ENCODE measurements around the gene PCDHGC4. TPM values are rescaled to one million over a fixed set of nuclear protein-coding genes. Genes with fewer than 3 reads are reported as not detected.

PCDHGC4 gene
- total and polyA plus RNA-seq, 2 donors (not counting 3 experiments of a cell fraction or from before 2014, with no cell fraction given): 0.25 to 2.1 TPM

DNA sequence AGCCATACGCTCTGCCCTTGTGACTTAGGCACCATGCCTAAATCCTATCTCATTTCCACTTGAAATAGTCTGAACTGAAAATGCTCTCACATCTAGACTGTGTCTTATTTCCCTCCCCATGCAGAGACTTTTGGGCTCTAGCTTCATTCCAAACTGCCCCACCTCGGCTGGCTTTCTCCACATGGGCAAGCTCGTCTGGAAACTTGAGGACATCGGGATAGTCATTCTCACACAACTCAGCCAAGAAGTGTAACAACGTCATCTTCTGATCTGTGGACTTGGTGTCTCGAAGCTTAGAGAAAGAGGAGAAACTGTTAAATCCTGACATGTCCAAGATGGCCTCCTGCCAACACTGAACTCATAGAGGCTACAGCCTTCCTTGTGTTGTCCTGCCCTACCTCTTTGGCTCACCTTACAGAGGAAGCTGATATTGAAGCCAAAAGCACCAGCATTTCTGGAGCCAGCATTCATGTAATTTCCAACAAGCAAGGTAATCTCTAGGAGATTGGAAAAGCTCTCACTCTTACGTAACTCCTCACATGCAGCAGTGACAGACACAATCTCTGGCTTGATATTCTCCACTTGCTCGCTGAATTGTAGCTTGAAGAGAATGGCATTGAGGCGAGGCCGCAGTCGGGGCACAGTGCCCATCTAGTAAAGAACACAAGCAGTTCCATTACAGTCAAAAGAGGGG lies 43.6 kb downstream of the PCDHGC4 start:
- intact Hi-C loops (cut with micrococcal nuclease) (no loop called here), dilution Hi-C loops (cut with MboI; ENCODE audit: extremely low pct_ligation_motif_present, low sequenced_read_pairs) (no loop called here)
- Histone ChIP-seq H3K9ac (replicated peaks; ENCODE audit: extremely low read depth, insufficient read depth, low read length) (no peak overlapping the region), H3K27me3 (ENCODE audit: control insufficient read depth in 2 of 2, insufficient read depth in 2 of 2, low read length in 2 of 2) (no peaks in the 10 kb centered on the region), H3K9me3 (replicated peaks; ENCODE audit: control insufficient read depth, insufficient read depth, low read length) (no peaks in the 10 kb centered on the region), H3K9me1 (replicated peaks; ENCODE audit: control insufficient read depth, extremely low read depth, insufficient read depth, low read length) (no peaks in the 10 kb centered on the region), H2AFZ (ENCODE audit: low read depth, low read length) (no peak overlapping the region), H3K4me3 (replicated peaks in 1 of 3; ENCODE audit: insufficient read depth in 1 of 3, low read depth in 1 of 3, low read length in 3 of 3) (no peak overlapping the region), H4K20me1 (replicated peaks; ENCODE audit: control insufficient read depth, extremely low read depth, insufficient read depth, low read length) (no peaks in the 10 kb centered on the region), H3K36me3 (ENCODE audit: control insufficient read depth in 2 of 2, extremely low read depth in 1 of 2, insufficient read depth in 2 of 2, low read length in 2 of 2) (peaks cover 8 to 16% of the 10 kb centered on the region in 2 experiments), H3K4me1 (ENCODE audit: control insufficient read depth, extremely low read depth, insufficient read depth, low read length) (peaks cover 10% of the 10 kb centered on the region), H3K4me2 (ENCODE audit: insufficient read depth, low read length) (no peak overlapping the region), H3K27ac (ENCODE audit: insufficient read depth, low read depth, low read length) (no peak overlapping the region), H3K79me2 (ENCODE audit: control insufficient read depth, insufficient read depth, low read length) (no peaks in the 10 kb centered on the region)
- DNase-seq (ENCODE audit: low read depth, low spot score) (no peak), FAIRE-seq (no peak)
- CTCF ChIA-PET: interaction anchor here (0.7 to 10.9 kb wide), 6 partner anchors 15 to 111 kb away, joined by 3 to 308 read pairs (median 7); partner anchors contain the start of genes PCDHGA11, PCDHGA12, PCDHGB7 and PCDHGC3
- TF ChIP-seq GATA2 (IDR thresholded peaks at IDR 0.05; ENCODE audit: insufficient read depth, insufficient read length, low read depth, low read length): no peak
- no peak for TF ChIP-seq EZH2 (IDR thresholded peaks at IDR 0.05; ENCODE audit: borderline replicate concordance, low read depth, low read length, severe bottlenecking)
- TF ChIP-seq, protein P1, sequence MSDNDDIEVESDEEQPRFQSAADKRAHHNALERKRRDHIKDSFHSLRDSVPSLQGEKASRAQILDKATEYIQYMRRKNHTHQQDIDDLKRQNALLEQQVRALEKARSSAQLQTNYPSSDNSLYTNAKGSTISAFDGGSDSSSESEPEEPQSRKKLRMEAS (IDR thresholded peaks at IDR 0.05; ENCODE audit: insufficient read depth, insufficient read length): no peak
- TF ChIP-seq JUN (IDR thresholded peaks at IDR 0.05; ENCODE audit: borderline replicate concordance, insufficient read depth, insufficient read length, low read depth): no peak
- POLR2A ChIA-PET: no interaction called here
- BruUV-seq (replicated peaks): TSS peak; percentile 70

DNA sequence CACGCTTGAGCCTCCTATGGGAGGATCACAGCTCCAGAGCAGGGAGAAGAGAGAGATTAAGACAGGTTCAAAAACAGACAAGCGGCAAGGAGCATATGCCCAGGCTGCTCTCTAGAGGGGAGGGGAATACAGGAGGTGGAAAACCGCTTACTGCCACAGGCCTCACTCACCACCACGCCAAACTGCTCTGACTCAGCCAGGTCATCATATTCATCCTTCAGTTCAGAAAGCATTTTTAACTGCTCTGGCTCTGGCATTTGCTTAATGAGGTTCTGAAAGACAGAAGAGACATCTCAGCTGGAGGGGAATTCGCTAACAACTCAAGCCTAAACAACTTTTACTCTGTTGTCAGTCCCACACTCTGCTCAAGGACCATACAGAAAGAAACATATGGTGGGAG lies 44.2 kb downstream of the PCDHGC4 start:
- Histone ChIP-seq H2AFZ (ENCODE audit: low read depth, low read length) (no peak overlapping the region), H3K79me2 (ENCODE audit: control insufficient read depth, insufficient read depth, low read length) (no peaks in the 10 kb centered on the region), H3K9me3 (replicated peaks; ENCODE audit: control insufficient read depth, insufficient read depth, low read length) (no peaks in the 10 kb centered on the region), H4K20me1 (replicated peaks; ENCODE audit: control insufficient read depth, extremely low read depth, insufficient read depth, low read length) (no peaks in the 10 kb centered on the region), H3K9ac (replicated peaks; ENCODE audit: extremely low read depth, insufficient read depth, low read length) (no peak overlapping the region), H3K27me3 (ENCODE audit: control insufficient read depth in 2 of 2, insufficient read depth in 2 of 2, low read length in 2 of 2) (no peaks in the 10 kb centered on the region), H3K27ac (ENCODE audit: insufficient read depth, low read depth, low read length) (no peak overlapping the region), H3K4me3 (replicated peaks in 1 of 3; ENCODE audit: insufficient read depth in 1 of 3, low read depth in 1 of 3, low read length in 3 of 3) (no peak overlapping the region), H3K9me1 (replicated peaks; ENCODE audit: control insufficient read depth, extremely low read depth, insufficient read depth, low read length) (no peaks in the 10 kb centered on the region), H3K4me1 (ENCODE audit: control insufficient read depth, extremely low read depth, insufficient read depth, low read length) (peaks cover 10% of the 10 kb centered on the region), H3K4me2 (ENCODE audit: insufficient read depth, low read length) (no peak overlapping the region), H3K36me3 (ENCODE audit: control insufficient read depth in 2 of 2, extremely low read depth in 1 of 2, insufficient read depth in 2 of 2, low read length in 2 of 2) (peaks cover 8 to 16% of the 10 kb centered on the region in 2 experiments)
- CTCF ChIA-PET: interaction anchor here (0.7 to 10.9 kb wide), 4 partner anchors 16 to 111 kb away, joined by 3 to 308 read pairs (median 4); partner anchors contain the start of genes PCDHGA12, PCDHGB7 and PCDHGC3
- intact Hi-C loops (cut with micrococcal nuclease): no loop called here
- no peak for FAIRE-seq
- BruUV-seq (replicated peaks): no TSS peak
- dilution Hi-C loops (cut with MboI; ENCODE audit: extremely low pct_ligation_motif_present, low sequenced_read_pairs): no loop called here
- no peak for DNase-seq (ENCODE audit: low read depth, low spot score)
- TF ChIP-seq JUN (IDR thresholded peaks at IDR 0.05; ENCODE audit: borderline replicate concordance, insufficient read depth, insufficient read length, low read depth) (no peak), MYC (IDR thresholded peaks at IDR 0.05; ENCODE audit: low read depth, low read length) (no peak), POLR2AphosphoS5 (IDR thresholded peaks at IDR 0.05; ENCODE audit: insufficient read depth, low read depth, low read length) (no peak), EZH2 (IDR thresholded peaks at IDR 0.05; ENCODE audit: borderline replicate concordance, low read depth, low read length, severe bottlenecking) (no peak), POLR2A (IDR thresholded peaks at IDR 0.05; ENCODE audit: low read depth, low read length) (no peak), FOS (IDR thresholded peaks at IDR 0.05; ENCODE audit: borderline replicate concordance, insufficient read depth, low read length) (no peak), GATA2 (IDR thresholded peaks at IDR 0.05; ENCODE audit: insufficient read depth, insufficient read length, low read depth, low read length) (no peak)
- TF ChIP-seq, protein P2, sequence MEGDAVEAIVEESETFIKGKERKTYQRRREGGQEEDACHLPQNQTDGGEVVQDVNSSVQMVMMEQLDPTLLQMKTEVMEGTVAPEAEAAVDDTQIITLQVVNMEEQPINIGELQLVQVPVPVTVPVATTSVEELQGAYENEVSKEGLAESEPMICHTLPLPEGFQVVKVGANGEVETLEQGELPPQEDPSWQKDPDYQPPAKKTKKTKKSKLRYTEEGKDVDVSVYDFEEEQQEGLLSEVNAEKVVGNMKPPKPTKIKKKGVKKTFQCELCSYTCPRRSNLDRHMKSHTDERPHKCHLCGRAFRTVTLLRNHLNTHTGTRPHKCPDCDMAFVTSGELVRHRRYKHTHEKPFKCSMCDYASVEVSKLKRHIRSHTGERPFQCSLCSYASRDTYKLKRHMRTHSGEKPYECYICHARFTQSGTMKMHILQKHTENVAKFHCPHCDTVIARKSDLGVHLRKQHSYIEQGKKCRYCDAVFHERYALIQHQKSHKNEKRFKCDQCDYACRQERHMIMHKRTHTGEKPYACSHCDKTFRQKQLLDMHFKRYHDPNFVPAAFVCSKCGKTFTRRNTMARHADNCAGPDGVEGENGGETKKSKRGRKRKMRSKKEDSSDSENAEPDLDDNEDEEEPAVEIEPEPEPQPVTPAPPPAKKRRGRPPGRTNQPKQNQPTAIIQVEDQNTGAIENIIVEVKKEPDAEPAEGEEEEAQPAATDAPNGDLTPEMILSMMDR (IDR thresholded peaks at IDR 0.05; ENCODE audit: extremely low read depth in 1 of 2, insufficient read depth in 1 of 2, low read depth in 1 of 2, low read length in 2 of 2): no peak
- TF ChIP-seq, protein P1 (IDR thresholded peaks at IDR 0.05; ENCODE audit: insufficient read depth, insufficient read length): no peak
- POLR2A ChIA-PET: no interaction called here
